Measurements from ENCODE around the gene AIDA.

DNA sequence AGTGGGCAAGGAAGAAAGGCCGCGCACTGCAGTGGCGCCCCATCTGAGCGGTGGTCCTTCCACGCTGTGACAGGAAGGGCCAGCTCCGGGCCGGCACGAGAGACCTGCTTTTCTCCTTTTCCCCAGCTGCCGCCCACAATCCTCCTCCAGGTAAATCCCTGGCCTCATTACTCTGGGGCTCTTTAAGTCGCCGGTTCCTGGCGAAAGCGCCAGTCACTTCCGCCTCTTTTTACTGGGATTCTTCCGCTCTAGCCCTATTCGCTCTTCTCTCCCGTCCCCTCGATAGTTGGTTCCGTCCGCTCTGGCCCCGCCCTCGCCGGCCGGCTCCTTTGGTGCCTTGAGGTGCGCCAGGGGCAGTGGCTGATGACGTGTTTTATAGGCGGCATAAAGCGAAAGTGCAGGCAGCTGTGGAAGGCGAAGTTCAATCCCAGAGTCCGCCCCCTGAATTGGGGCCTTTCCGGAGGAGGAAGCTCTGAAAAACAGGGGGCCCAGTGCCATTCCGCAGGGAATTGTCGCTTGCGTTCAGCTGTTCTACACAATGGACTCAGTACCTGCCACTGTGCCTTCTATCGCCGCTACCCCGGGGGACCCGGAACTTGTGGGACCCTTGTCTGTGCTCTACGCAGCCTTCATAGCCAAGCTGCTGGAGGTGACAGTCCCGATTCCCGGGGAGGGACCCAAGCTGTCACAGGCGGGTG, 68.2 kb downstream of the AIDA start:
- TF ChIP-seq POLR2A (IDR thresholded peaks at IDR 0.05) (peak in 1 of 2 donors; percentile 31), CTCF (IDR thresholded peaks at IDR 0.05) (peak in 1 of 3 experiments; percentile 3), POLR2AphosphoS5 (IDR thresholded peaks at IDR 0.05; ENCODE audit: insufficient read depth in 1 of 2, low read depth in 1 of 2) (peak; percentile 96 to 97)

All from vagina (tissue), 2 donors.